CD4-positive, alpha-beta T cell treated with Interleukin-12 subunit alpha and Interleukin-12 subunit beta, for 1 hour (primary cell): Measurements from ENCODE around the gene FIP1L1.
"Not testable (repeated sequence)": the region's sequence is repeated elsewhere in the genome, so short reads cannot be mapped to it uniquely, and the experiment has no call there.

Experiments used
- DNase-seq: peaks from one replicate; pipeline ENCODE4 v3.0.0-alpha.2; 2020

Gene FIP1L1

GRCh38 chr4:53377319-53378170 is at the start of gene FIP1L1:
Gene FIP1L1 (plus strand): TSS chr4:53377641. CDS start chr4:53377839, 198 bp downstream.
- peak; percentile 96 for DNase-seq

GRCh38 chr4:53334916-53335315 is 42.5 kb upstream of the FIP1L1 start:
- DNase-seq = not testable (repeated sequence)

- not testable (repeated sequence) for DNase-seq
Observed at GRCh38 chr4:53340145-53340544, 37.3 kb upstream of the FIP1L1 start.

GRCh38 chr4:53346392-53346791 is 31.0 kb upstream of the FIP1L1 start:
- not testable (repeated sequence) for DNase-seq

GRCh38 chr4:53346920-53347852 is 30.3 kb upstream of the FIP1L1 start:
- no peak for DNase-seq

GRCh38 chr4:53348046-53348445 is 29.4 kb upstream of the FIP1L1 start:
- no peak for DNase-seq

GRCh38 chr4:53349091-53349491 is 28.4 kb upstream of the FIP1L1 start:
- no peak for DNase-seq

- DNase-seq = no peak
Observed at GRCh38 chr4:53354012-53354722, 23.3 kb upstream of the FIP1L1 start.

GRCh38 chr4:53355930-53356521 is 21.4 kb upstream of the FIP1L1 start:
- no peak for DNase-seq

GRCh38 chr4:53361451-53361850 is 16.0 kb upstream of the FIP1L1 start:
- no peak for DNase-seq

- no peak for DNase-seq
Observed at GRCh38 chr4:53362093-53362492, 15.3 kb upstream of the FIP1L1 start.

- DNase-seq = no peak
Observed at GRCh38 chr4:53364624-53365023, 12.8 kb upstream of the FIP1L1 start.

GRCh38 chr4:53365121-53365485 is 12.3 kb upstream of the FIP1L1 start:
- DNase-seq = no peak

- DNase-seq = peak; percentile 95
Observed at GRCh38 chr4:53365486-53366300, 11.7 kb upstream of the FIP1L1 start, which contains the start of gene SCFD2. Gene SCFD2 (minus strand): TSS chr4:53366061.

GRCh38 chr4:53366301-53366716 is 11.1 kb upstream of the FIP1L1 start:
- no peak for DNase-seq

GRCh38 chr4:53367721-53368120 is 9.7 kb upstream of the FIP1L1 start:
- no peak for DNase-seq

GRCh38 chr4:53371049-53371448 is 6.4 kb upstream of the FIP1L1 start:
- DNase-seq = no peak

- DNase-seq = no peak
Observed at GRCh38 chr4:53371843-53372521, 5.5 kb upstream of the FIP1L1 start.

GRCh38 chr4:53374777-53375258 is 2.6 kb upstream of the FIP1L1 start:
- DNase-seq = no peak

- DNase-seq = peak; percentile 2
Observed at GRCh38 chr4:53376900-53377299, 541 bp upstream of the FIP1L1 start.

- DNase-seq = no peak
Observed at GRCh38 chr4:53378171-53378482, 686 bp downstream of the FIP1L1 start.
